CD4-positive, alpha-beta T cell treated with Interferon gamma for 1 hour (primary cell): Measurements from ENCODE around the gene PGGHG.
"Not testable (repeated sequence)": the region's sequence is repeated elsewhere in the genome, so short reads cannot be mapped to it uniquely, and the experiment has no call there.

Experiments
- DNase-seq: peaks from one replicate; pipeline ENCODE4 v3.0.0-alpha.2; 2020

The PGGHG gene

DNA sequence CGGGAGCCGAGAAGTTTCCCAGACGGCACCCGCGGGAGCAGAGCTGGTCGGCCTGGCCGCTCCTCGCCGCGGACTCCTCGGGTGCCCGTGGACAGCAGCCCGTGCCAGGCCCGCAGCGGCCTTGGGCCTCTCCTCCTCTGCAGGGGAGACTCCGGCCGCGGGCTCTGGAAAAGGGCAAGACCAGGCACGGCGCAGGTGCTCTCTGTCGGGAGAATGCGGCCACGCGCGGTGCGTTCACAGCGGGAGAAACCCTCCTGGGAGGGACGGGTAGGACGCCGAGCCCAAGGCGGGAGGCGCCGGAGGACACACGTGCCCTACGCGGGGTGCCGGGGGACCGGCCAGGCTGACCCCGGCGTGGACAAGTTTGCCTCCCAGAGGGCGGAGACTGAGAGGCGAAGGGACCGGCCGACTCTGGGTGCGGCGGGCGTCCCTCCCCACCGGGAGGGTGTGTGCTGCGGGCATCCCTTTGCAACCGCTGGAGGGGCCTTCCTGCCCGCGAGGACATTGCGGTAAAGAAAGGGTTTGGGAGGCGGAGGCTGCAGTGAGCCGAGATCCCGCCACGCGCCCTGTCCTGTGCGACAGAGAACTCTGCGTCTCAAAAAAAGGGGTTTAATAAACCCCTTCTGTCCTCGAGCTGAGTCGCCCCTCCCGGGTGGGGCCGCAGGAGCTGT is 27.2 kb downstream of the PGGHG start:
- no peak for DNase-seq

DNA sequence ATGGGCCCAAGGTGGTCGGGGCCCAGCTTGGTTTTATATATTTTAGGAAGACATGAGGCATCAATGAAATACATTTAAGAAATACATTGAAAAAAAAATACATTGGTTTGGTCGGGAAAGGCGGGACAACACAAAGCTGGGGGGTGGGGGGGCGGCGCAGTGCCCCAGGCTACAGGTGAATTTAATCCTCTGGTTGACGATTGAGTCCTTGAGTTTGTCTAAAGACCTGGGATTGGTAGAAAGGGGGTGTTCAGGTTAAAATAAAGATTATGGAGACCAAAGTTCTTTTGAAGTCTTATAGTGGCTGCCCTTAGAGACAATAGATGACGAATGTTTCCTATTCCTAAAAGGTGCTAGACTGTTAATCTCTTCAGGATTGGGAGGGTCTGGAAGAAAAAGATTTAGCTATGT is 28.0 kb downstream of the PGGHG start:
- no peak for DNase-seq

DNA sequence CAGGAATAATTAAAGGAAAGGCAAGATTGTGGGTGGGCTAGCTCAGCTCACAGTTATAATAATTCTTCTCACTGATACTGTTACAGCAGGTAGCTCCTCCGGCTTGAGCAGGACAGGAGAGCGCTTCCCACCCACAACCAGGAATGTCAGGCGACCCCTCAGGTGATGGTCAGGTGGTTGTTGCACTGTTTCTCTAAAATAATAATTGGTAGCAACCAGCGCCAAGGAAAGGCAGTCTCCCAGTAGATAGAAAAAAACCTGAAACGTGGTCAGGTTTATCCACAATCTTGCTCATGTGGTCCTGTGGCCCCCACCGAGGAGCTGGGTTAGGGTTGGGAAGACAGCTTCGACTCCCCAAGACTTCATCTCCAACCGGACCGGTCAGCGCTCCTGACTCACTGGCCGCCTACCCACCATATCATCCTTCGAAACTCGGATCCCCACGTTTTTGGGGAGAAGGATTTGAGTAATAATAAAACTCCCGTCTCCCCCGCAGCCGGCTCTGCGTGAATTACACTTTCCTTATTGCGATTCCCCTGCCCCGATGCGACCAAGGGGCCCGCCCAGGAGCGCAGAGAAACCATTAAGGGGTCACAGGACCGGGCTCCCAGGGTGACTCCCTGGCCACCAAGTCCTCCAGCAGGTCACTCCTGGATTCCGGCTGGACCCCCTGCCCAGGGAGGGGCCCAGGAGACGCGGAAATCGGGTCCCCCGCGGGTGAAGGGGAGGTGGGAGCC is 28.9 kb downstream of the PGGHG start:
- DNase-seq = not testable (repeated sequence)

GRCh38 chr11:318405-319120 is 29.6 kb downstream of the PGGHG start:
- DNase-seq = not testable (repeated sequence)

GRCh38 chr11:319121-319887 is 30.4 kb downstream of the PGGHG start:
- not testable (repeated sequence) for DNase-seq

GRCh38 chr11:319888-320273 is 31.0 kb downstream of the PGGHG start:
- DNase-seq = not testable (repeated sequence)

DNA sequence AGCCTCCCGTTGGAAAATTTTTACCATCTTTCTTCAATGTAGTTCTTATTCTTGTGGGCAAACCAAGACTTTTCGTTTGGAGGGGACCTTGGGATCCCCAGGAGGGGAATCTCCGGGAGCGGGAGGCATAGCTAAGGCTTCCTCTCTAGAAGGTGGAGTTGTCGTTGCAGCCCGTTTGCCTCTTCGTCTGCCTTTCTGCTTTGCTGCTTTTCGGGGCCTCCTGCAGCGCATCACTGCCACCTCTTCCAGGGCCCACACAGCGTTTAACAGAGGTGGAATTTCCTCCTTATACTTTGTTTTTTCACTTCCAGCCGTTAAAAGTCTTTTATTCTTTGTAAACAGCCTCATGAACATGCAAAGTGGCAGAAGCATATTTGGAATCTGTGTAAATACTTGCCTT is 35.2 kb downstream of the PGGHG start:
- DNase-seq = no peak

DNA sequence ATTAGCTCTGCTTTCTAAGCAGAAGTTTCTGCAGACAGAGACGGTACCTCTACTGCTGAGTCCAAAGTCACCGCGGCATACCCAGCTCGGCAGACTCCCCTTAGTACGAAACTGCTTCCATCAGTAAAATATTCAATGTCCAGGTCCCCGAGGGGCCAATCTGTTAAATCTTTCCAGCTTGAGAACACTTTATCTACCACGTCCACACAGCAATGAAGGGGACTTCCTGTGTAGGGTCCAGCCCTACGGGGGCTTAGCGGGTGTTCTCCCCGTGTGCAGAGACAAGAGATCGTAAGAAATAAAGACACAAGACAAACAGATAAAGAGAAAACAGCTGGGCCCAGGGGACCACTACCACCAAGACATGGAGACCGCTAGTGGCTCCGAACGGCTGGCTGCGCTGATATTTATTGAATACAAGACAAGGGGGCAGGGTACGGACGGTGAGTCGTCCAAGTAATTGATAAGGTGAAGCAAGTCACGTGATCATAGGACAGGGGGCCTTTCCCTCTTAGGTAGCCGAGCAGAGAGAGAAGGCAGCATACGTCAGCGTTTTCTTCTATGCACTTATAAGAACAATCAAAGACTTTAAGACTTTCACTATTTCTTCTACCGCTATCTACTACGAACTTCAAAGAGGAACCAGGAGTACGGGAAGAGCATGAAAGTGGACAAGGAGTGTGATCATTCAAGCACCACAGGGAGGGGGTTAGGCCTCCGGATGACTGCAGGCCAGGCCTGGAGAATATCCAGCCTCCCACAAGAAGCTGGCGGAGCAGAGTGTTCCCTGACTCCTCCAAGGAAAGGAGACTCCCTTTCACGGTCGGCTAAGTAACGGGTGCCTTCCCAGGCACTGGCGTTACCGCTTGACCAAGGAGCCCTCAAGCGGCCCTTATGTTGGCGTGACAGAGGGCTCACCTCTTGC is 35.9 kb downstream of the PGGHG start:
- DNase-seq = not testable (repeated sequence)

GRCh38 chr11:325796-326591 is 37.1 kb downstream of the PGGHG start:
- no peak for DNase-seq

DNA sequence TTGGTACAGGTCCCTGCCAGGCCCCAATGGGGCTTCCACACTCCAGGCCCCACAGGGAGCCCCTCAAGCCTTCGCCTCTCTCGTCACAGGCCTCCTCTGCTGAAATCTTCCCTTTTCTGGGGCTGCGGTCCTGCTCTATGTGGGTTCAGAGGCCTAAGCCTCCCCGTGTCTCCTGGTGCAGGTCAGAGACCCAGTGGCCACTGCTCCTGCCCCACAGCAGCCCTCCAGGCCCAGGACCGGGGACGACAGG is 37.6 kb downstream of the PGGHG start:
- no peak for DNase-seq

- peak; percentile 84 for DNase-seq
Observed at GRCh38 chr11:326842-327580, 38.1 kb downstream of the PGGHG start.

DNA sequence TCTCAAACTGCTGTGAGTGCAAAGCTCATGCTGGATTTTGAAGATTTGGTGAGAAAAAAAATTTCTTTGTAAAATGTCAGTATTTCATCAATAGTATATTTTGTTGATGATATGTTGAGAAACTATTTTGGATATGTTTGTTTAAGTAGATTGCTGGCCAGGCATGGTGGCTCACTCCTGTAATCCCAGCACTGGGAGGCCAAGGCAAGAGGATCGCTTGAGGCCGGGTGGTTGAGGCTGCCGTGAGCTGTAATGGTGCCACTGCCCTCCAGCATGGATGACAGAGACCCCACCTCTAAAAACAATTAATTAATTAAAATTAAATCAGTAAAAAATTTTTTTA is 38.6 kb downstream of the PGGHG start:
- no peak for DNase-seq

GRCh38 chr11:328012-328411 is 39.1 kb downstream of the PGGHG start:
- DNase-seq = no peak

- not testable (repeated sequence) for DNase-seq
Observed at GRCh38 chr11:328516-329100, 39.7 kb downstream of the PGGHG start.

- no peak for DNase-seq
Observed at GRCh38 chr11:329886-330253, 40.9 kb downstream of the PGGHG start.

GRCh38 chr11:330307-330693 is 41.4 kb downstream of the PGGHG start:
- DNase-seq = no peak

- peak; percentile 30 for DNase-seq
Observed at GRCh38 chr11:330694-331357, 41.9 kb downstream of the PGGHG start.

DNA sequence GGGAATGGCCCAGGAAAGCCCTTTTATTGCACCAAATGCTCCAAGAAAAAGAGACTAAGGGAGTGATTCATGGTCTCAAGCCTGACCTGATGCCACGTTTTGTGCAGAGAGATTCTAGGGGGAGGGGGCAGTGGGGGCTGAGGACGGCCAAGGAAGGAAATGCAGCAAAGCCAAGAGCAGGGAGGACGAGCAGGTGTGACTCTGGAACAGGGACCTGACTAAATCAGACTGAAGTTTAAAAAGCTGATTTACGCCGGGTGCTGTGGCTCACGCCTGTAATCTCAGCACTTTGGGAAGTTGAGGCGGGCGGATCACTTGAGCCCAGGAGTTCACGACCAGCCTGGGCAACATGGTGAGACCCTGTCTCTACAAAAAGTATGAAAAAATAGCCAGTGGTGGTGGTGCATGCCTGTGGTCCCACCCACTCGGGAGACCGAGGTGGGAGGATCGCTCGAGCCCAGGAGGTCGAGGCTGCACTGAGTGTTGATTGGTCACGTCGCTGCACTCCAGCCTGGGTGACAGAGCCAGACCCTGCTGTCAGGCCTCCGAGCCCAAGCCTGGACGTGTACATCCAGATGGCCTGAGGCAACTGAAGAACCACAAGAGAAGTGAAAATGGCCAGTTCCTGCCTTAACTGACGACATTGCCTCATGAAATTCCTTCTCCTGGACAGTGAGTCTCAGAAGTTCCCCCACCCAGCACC is 42.6 kb downstream of the PGGHG start:
- DNase-seq = no peak
